ENCODE results near the gene RIC8B. TPM values are rescaled to one million over a fixed set of nuclear protein-coding genes. Genes with fewer than 3 reads are reported as not detected.

Gene RIC8B
- total RNA-seq, 1 donor, result 5.6 TPM

- Histone ChIP-seq H3K4me3 (ENCODE audit: low read length) (no peak overlapping the region), H3K4me1 (ENCODE audit: insufficient read depth, low read length) (no peaks in the 10 kb centered on the region), H3K27me3 (ENCODE audit: insufficient read depth, low read length) (peaks cover 30% of the 10 kb centered on the region), H3K9me3 (ENCODE audit: low read depth, low read length) (no peaks in the 10 kb centered on the region)
Observed at GRCh38 chr12:106769078-106769477, 5.4 kb upstream of the RIC8B start.

GRCh38 chr12:106769546-106769945 lies 4.9 kb upstream of the RIC8B start:
- H3K4me1 ChIP-seq (ENCODE audit: insufficient read depth, low read length), result peaks cover under 1% of the 10 kb centered on the region
- peaks cover 30% of the 10 kb centered on the region for H3K27me3 ChIP-seq (ENCODE audit: insufficient read depth, low read length)
- H3K4me3 ChIP-seq (ENCODE audit: low read length), result no peak overlapping the region
- H3K9me3 ChIP-seq (ENCODE audit: low read depth, low read length), result no peaks in the 10 kb centered on the region

- Histone ChIP-seq H3K4me1 (ENCODE audit: insufficient read depth, low read length) (peaks cover 13% of the 10 kb centered on the region), H3K27me3 (ENCODE audit: insufficient read depth, low read length) (peaks cover 26% of the 10 kb centered on the region), H3K4me3 (ENCODE audit: low read length) (no peak overlapping the region), H3K9me3 (ENCODE audit: low read depth, low read length) (no peaks in the 10 kb centered on the region)
Observed at GRCh38 chr12:106771425-106771824, 3.1 kb upstream of the RIC8B start.

- Histone ChIP-seq H3K4me1 (ENCODE audit: insufficient read depth, low read length) (peaks cover 13% of the 10 kb centered on the region), H3K4me3 (ENCODE audit: low read length) (peak overlapping the region; percentile 71), H3K27me3 (ENCODE audit: insufficient read depth, low read length) (peaks cover 11% of the 10 kb centered on the region), H3K9me3 (ENCODE audit: low read depth, low read length) (no peaks in the 10 kb centered on the region)
Observed at GRCh38 chr12:106773286-106774004, 1.0 kb upstream of the RIC8B start.

- no peaks in the 10 kb centered on the region for H3K27me3 ChIP-seq (ENCODE audit: insufficient read depth, low read length)
- no peaks in the 10 kb centered on the region for H3K9me3 ChIP-seq (ENCODE audit: low read depth, low read length)
- H3K4me1 ChIP-seq (ENCODE audit: insufficient read depth, low read length), result peaks cover 13% of the 10 kb centered on the region
- peak overlapping the region; percentile 71 for H3K4me3 ChIP-seq (ENCODE audit: low read length)
Observed at GRCh38 chr12:106774808-106775524, 484 bp downstream of the RIC8B start.

- Histone ChIP-seq H3K4me1 (ENCODE audit: insufficient read depth, low read length) (peaks cover 13% of the 10 kb centered on the region), H3K9me3 (ENCODE audit: low read depth, low read length) (no peaks in the 10 kb centered on the region), H3K4me3 (ENCODE audit: low read length) (no peak overlapping the region), H3K27me3 (ENCODE audit: insufficient read depth, low read length) (no peaks in the 10 kb centered on the region)
Observed at GRCh38 chr12:106776897-106777296, 2.4 kb downstream of the RIC8B start.

- Histone ChIP-seq H3K27me3 (ENCODE audit: insufficient read depth, low read length) (no peaks in the 10 kb centered on the region), H3K9me3 (ENCODE audit: low read depth, low read length) (no peaks in the 10 kb centered on the region), H3K4me1 (ENCODE audit: insufficient read depth, low read length) (peaks cover 8% of the 10 kb centered on the region), H3K4me3 (ENCODE audit: low read length) (no peak overlapping the region)
Observed at GRCh38 chr12:106780010-106780631, 5.6 kb downstream of the RIC8B start.

GRCh38 chr12:106782619-106783018 lies 8.1 kb downstream of the RIC8B start:
- Histone ChIP-seq H3K27me3 (ENCODE audit: insufficient read depth, low read length) (no peaks in the 10 kb centered on the region), H3K9me3 (ENCODE audit: low read depth, low read length) (no peaks in the 10 kb centered on the region), H3K4me3 (ENCODE audit: low read length) (no peak overlapping the region), H3K4me1 (ENCODE audit: insufficient read depth, low read length) (no peaks in the 10 kb centered on the region)

GRCh38 chr12:106783515-106783914 lies 9.0 kb downstream of the RIC8B start:
- no peaks in the 10 kb centered on the region for H3K4me1 ChIP-seq (ENCODE audit: insufficient read depth, low read length)
- H3K27me3 ChIP-seq (ENCODE audit: insufficient read depth, low read length), result no peaks in the 10 kb centered on the region
- H3K9me3 ChIP-seq (ENCODE audit: low read depth, low read length), result no peaks in the 10 kb centered on the region
- no peak overlapping the region for H3K4me3 ChIP-seq (ENCODE audit: low read length)

- no peaks in the 10 kb centered on the region for H3K27me3 ChIP-seq (ENCODE audit: insufficient read depth, low read length)
Observed at GRCh38 chr12:106790020-106790419, 15.5 kb downstream of the RIC8B start.

GRCh38 chr12:106791531-106791930 lies 17.0 kb downstream of the RIC8B start:
- Histone ChIP-seq H3K9me3 (ENCODE audit: low read depth, low read length) (no peaks in the 10 kb centered on the region), H3K4me3 (ENCODE audit: low read length) (no peak overlapping the region), H3K27me3 (ENCODE audit: insufficient read depth, low read length) (no peaks in the 10 kb centered on the region), H3K4me1 (ENCODE audit: insufficient read depth, low read length) (no peaks in the 10 kb centered on the region)

More at GRCh38 chr12:106790020-106790419, 15.5 kb downstream of the RIC8B start:
- Histone ChIP-seq H3K4me1 (ENCODE audit: insufficient read depth, low read length) (no peaks in the 10 kb centered on the region), H3K4me3 (ENCODE audit: low read length) (no peak overlapping the region), H3K9me3 (ENCODE audit: low read depth, low read length) (no peaks in the 10 kb centered on the region)

- H3K4me1 ChIP-seq (ENCODE audit: insufficient read depth, low read length), result no peaks in the 10 kb centered on the region
- no peaks in the 10 kb centered on the region for H3K9me3 ChIP-seq (ENCODE audit: low read depth, low read length)
- H3K4me3 ChIP-seq (ENCODE audit: low read length), result no peak overlapping the region
- no peaks in the 10 kb centered on the region for H3K27me3 ChIP-seq (ENCODE audit: insufficient read depth, low read length)
Observed at GRCh38 chr12:106794369-106794768, 19.9 kb downstream of the RIC8B start.

GRCh38 chr12:106801167-106801708 lies 26.8 kb downstream of the RIC8B start:
- Histone ChIP-seq H3K4me1 (ENCODE audit: insufficient read depth, low read length) (no peaks in the 10 kb centered on the region), H3K9me3 (ENCODE audit: low read depth, low read length) (no peaks in the 10 kb centered on the region), H3K27me3 (ENCODE audit: insufficient read depth, low read length) (no peaks in the 10 kb centered on the region), H3K4me3 (ENCODE audit: low read length) (no peak overlapping the region)

GRCh38 chr12:106801830-106802533 lies 27.5 kb downstream of the RIC8B start:
- Histone ChIP-seq H3K9me3 (ENCODE audit: low read depth, low read length) (no peaks in the 10 kb centered on the region), H3K4me1 (ENCODE audit: insufficient read depth, low read length) (no peaks in the 10 kb centered on the region), H3K4me3 (ENCODE audit: low read length) (no peak overlapping the region), H3K27me3 (ENCODE audit: insufficient read depth, low read length) (no peaks in the 10 kb centered on the region)

- H3K27me3 ChIP-seq (ENCODE audit: insufficient read depth, low read length), result no peaks in the 10 kb centered on the region
- H3K9me3 ChIP-seq (ENCODE audit: low read depth, low read length), result no peaks in the 10 kb centered on the region
- H3K4me3 ChIP-seq (ENCODE audit: low read length), result no peak overlapping the region
- no peaks in the 10 kb centered on the region for H3K4me1 ChIP-seq (ENCODE audit: insufficient read depth, low read length)
Observed at GRCh38 chr12:106804668-106805067, 30.2 kb downstream of the RIC8B start.

All from mononuclear cell (primary cell).